Mesothelial cell of epicardium (in vitro differentiated cells): ENCODE measurements around the gene SPON1. TPM values are rescaled to one million over a fixed set of nuclear protein-coding genes. Genes with fewer than 3 reads are reported as not detected.

Source experiments
- DNase-seq, 2 experiments: peaks; one replicate each; pipeline ENCODE4 v3.0.0; 2021; ENCODE audit warnings: low spot score in 2 of 2; ENCODE audit not compliant: unreplicated experiment in 2 of 2
- H3K27ac Mint-ChIP-seq: 2 replicates; pipeline ENCODE4 v1.8.0; 2021; ENCODE audit warnings: mixed read lengths
- H3K27me3 Mint-ChIP-seq: 2 replicates; pipeline ENCODE4 v1.8.0; 2021; ENCODE audit warnings: low read depth, mixed read lengths
- H3K36me3 Mint-ChIP-seq: 2 replicates; pipeline ENCODE4 v1.8.0; 2021; ENCODE audit warnings: mixed read lengths
- H3K4me1 Mint-ChIP-seq: 2 replicates; pipeline ENCODE4 v1.8.0; 2021; ENCODE audit warnings: mixed read lengths
- H3K4me3 Mint-ChIP-seq: 2 replicates; pipeline ENCODE4 v1.8.0; 2021; ENCODE audit warnings: mild to moderate bottlenecking, moderate library complexity, mixed read lengths
- H3K9me3 Mint-ChIP-seq: 2 replicates; pipeline ENCODE4 v1.8.0; 2021; ENCODE audit warnings: mixed read lengths
- total RNA-seq: library from RNA; stranded (reverse); gene quantifications from 3 replicates; pipeline ENCODE4 v1.2.1, GENCODE V29; 2021
- TF ChIP-seq, protein P1 (sequence below): fragments of 200-600 bp; sonication (generic); IDR thresholded peaks from one replicate; pipeline ENCODE4 v1.5.0; 2021; ENCODE audit warnings: antibody characterized with exemption; ENCODE audit not compliant: unreplicated experiment

SPON1 gene
- total RNA-seq, 1 donor from 2014 or later: 30.9 TPM

DNA sequence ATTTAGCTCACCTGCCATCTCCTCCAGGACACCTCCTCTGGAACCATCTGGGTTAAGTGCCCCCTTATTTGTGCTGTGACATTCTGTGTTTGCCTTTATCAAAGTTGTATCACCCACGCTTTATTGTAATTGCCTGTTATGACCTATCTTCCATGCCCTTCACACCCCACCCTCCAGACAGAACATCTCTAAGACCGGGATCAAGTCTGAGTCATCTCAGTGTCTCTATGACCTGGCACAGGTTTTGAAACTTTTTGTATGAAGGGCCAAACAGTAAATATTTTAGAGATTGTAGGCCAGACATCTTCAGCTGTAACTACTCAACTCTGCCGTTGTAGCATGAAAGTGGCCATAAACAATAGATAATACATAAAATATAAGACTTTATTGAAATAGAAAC, 161.8 kb downstream of the SPON1 start:
- H3K9me3 Mint-ChIP-seq: peaks cover 17% of the 10 kb centered on the region
- peaks cover 5% of the 10 kb centered on the region for H3K36me3 Mint-ChIP-seq
- no peak overlapping the region for H3K4me3 Mint-ChIP-seq
- no peak overlapping the region for H3K27ac Mint-ChIP-seq
- no peak for DNase-seq
- TF ChIP-seq, protein P1, sequence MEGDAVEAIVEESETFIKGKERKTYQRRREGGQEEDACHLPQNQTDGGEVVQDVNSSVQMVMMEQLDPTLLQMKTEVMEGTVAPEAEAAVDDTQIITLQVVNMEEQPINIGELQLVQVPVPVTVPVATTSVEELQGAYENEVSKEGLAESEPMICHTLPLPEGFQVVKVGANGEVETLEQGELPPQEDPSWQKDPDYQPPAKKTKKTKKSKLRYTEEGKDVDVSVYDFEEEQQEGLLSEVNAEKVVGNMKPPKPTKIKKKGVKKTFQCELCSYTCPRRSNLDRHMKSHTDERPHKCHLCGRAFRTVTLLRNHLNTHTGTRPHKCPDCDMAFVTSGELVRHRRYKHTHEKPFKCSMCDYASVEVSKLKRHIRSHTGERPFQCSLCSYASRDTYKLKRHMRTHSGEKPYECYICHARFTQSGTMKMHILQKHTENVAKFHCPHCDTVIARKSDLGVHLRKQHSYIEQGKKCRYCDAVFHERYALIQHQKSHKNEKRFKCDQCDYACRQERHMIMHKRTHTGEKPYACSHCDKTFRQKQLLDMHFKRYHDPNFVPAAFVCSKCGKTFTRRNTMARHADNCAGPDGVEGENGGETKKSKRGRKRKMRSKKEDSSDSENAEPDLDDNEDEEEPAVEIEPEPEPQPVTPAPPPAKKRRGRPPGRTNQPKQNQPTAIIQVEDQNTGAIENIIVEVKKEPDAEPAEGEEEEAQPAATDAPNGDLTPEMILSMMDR: no peak
- H3K27me3 Mint-ChIP-seq: no peaks in the 10 kb centered on the region
- H3K4me1 Mint-ChIP-seq: no peaks in the 10 kb centered on the region

DNA sequence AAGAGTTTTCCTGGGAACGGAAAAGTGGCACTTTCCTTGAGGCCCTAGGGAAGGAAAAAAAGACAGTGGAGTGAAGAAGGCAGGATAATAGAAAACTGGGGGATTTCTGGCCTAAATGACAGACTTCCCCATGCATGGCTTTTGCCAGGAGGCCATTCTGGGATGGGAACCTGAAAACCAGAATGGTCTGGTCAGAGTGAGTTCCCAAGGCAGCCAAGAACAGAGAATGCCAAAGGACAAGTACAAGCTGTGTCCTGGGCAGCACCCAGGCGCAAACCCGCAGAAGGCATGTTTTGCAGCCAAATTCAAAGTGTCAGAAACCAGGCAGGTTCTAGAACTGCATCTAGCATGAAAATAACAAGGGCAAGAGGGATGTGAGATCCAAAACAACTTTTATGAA, 162.4 kb downstream of the SPON1 start:
- H3K27me3 Mint-ChIP-seq: no peaks in the 10 kb centered on the region
- peaks cover 7% of the 10 kb centered on the region for H3K36me3 Mint-ChIP-seq
- TF ChIP-seq, protein P1: no peak
- H3K27ac Mint-ChIP-seq: no peak overlapping the region
- H3K9me3 Mint-ChIP-seq: peaks cover 20% of the 10 kb centered on the region
- DNase-seq: no peak
- H3K4me1 Mint-ChIP-seq: no peaks in the 10 kb centered on the region
- H3K4me3 Mint-ChIP-seq: no peak overlapping the region

GRCh38 chr11:14125529-14125928, 163.0 kb downstream of the SPON1 start:
- H3K27ac Mint-ChIP-seq: no peak overlapping the region
- H3K27me3 Mint-ChIP-seq: no peaks in the 10 kb centered on the region
- DNase-seq: no peak
- TF ChIP-seq, protein P1: no peak
- no peaks in the 10 kb centered on the region for H3K4me1 Mint-ChIP-seq
- no peak overlapping the region for H3K4me3 Mint-ChIP-seq
- H3K9me3 Mint-ChIP-seq: peaks cover 20% of the 10 kb centered on the region
- H3K36me3 Mint-ChIP-seq: peaks cover 7% of the 10 kb centered on the region

GRCh38 chr11:14127679-14128078, 165.2 kb downstream of the SPON1 start:
- H3K4me3 Mint-ChIP-seq: no peak overlapping the region

GRCh38 chr11:14132312-14132711, 169.8 kb downstream of the SPON1 start:
- no peak overlapping the region for H3K27ac Mint-ChIP-seq
- H3K4me3 Mint-ChIP-seq: no peak overlapping the region
- H3K27me3 Mint-ChIP-seq: peaks cover 6% of the 10 kb centered on the region
- TF ChIP-seq, protein P1: no peak
- peaks cover 3% of the 10 kb centered on the region for H3K4me1 Mint-ChIP-seq
- H3K9me3 Mint-ChIP-seq: peaks cover 16% of the 10 kb centered on the region
- DNase-seq: no peak
- peaks cover 5% of the 10 kb centered on the region for H3K36me3 Mint-ChIP-seq

More at GRCh38 chr11:14127679-14128078, 165.2 kb downstream of the SPON1 start:
- Mint-ChIP-seq H3K27me3 (peaks cover 6% of the 10 kb centered on the region), H3K27ac (no peak overlapping the region), H3K9me3 (peaks cover 16% of the 10 kb centered on the region), H3K36me3 (peaks cover 7% of the 10 kb centered on the region), H3K4me1 (peaks cover 3% of the 10 kb centered on the region)
- TF ChIP-seq, protein P1: no peak
- no peak for DNase-seq

DNA sequence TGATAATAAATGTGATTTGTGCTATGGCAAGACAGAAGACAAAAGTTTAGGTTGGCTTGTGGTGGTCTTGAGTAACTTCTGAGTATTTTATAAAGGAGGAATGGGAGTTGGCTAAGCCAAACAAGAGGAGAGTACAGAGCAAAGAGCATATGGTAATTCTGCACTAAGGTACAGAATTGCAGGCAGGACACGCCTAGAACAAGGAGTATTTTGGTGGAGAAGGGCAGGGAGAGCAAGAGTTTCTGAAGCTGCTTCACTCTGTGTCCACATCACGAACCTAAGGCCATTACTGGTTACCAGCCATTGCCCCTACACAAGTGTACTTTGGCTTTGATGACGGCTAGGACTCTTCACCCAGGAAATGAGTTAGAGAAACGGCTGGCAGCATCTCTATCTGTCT, 170.9 kb downstream of the SPON1 start:
- Mint-ChIP-seq H3K27me3 (peaks cover 6% of the 10 kb centered on the region), H3K36me3 (peaks cover 5% of the 10 kb centered on the region), H3K4me1 (peaks cover 3% of the 10 kb centered on the region), H3K27ac (no peak overlapping the region), H3K4me3 (no peak overlapping the region), H3K9me3 (peaks cover 10% of the 10 kb centered on the region)
- no peak for DNase-seq
- TF ChIP-seq, protein P1: no peak
